IPS DF 19.7 (cell line): ENCODE data around the gene MRPS35.

Experiments used
- DNase-seq: peaks from one replicate; pipeline ENCODE4 v3.0.0-alpha.2; 2013; ENCODE audit warnings: low read depth, low spot score

MRPS35 gene

DNA sequence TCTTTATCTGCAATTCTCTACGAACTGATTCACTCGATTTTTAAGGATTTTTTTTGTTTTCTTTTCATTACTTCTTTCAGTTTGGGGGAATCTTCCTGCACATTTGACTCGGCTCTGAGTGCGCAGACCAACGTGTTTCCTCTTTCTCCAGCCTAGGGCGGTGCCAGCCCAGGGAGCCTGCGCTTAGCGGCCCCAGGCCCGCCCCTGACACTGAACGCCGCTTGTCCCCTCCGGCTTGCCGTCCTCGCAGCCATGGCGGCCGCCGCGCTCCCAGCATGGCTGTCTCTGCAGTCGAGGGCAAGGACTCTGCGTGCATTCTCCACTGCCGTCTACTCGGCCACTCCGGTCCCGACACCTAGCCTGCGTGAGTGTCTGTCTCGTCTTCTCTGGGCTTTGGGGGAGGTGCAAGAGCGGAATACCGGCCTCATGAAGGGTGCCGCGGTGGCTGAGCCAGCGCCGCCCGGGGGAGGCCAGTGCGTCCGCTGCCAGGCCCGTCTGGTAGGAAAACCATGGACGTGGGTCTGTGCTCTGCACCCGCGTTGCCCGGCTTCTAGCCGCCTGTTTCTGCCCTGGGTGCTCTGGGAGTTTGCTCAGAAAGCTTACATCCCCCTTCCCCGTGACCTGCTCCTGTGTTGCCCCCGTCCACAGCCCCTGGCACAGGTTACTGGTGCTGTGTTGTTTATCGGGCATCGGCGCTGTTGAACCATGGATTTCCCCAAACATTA is at the start of gene MRPS35:
MRPS35 (plus strand) TSS at position 241 of the 725 bp plus-strand sequence; CDS start at position 253, 12 bp downstream.
- no peak for DNase-seq

DNA sequence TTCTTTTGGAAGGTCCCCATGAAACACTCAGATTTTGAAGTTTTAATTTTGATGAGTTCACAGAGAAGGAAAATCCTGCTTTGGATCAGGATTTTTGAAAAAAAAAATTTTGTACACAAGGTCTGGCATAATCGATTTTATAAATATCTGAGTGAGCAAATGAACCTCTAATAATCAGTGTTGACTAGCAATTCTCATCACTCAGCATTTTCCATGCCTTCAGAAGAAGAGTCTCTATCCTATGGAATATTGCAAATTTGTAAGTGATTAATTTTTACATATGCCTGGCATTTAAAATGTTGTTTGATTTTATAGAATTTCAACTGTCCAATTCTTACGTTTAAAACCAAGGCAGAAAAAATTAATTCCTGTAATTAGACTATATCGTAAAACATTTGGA is 44.9 kb upstream of the MRPS35 start:
- DNase-seq, result no peak

DNA sequence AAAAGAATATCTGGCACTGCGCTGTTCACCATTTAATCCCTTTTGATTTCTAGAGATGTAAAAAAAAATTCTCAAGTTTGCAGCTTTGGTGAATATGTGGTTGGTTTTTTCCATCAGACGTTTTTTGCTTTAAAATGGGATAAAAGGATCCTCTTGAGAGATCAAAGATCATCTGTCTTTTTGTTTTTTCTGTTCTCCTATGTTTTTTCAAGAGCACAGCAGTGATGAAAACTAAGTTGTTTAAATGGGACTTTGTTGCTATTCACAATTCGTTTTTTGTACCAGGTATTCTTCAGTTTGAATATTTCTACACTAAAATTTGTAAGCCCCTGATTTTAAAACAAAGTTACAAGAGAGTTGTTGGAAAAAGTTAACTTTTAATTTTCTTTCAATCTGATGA is 44.1 kb upstream of the MRPS35 start:
- no peak for DNase-seq

DNA sequence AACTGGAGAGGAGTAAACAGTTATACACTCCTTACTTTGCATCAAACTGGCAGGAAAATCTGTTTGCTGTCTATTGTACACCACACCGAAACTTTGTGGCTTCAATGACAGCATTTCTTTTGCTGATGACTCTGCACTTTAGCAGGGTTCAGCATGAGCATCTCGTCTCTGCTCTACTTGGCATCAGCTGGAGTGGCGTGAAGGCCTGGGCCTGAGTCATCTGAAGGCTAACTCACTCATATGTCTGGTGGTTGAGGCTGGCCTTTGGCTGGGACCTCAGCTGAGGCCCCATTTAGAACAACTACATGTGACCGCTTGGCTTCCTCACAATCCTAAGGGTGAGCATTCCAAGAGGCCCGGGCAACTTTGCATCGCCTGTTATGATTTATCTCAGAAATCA is 43.1 kb upstream of the MRPS35 start:
- no peak for DNase-seq

DNA sequence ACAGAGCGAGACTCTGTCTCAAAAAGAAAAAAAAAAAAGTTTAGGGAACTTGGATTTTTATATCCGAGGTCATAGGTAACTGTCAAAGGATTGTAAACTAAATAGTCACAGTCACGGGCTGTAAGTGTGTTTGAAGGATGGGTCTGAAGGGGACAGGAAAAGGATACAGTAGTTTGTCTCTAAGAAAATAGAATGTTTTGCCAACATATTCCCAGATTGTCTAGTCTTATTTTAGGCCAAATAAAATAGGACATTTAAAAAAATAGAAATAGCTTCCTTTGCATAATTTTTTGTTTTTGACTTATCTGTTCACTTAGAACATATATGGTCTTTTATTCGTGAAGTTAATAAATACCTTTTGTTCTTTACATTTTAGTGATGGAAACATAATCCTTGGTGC is 38.6 kb upstream of the MRPS35 start:
- DNase-seq, result no peak

DNA sequence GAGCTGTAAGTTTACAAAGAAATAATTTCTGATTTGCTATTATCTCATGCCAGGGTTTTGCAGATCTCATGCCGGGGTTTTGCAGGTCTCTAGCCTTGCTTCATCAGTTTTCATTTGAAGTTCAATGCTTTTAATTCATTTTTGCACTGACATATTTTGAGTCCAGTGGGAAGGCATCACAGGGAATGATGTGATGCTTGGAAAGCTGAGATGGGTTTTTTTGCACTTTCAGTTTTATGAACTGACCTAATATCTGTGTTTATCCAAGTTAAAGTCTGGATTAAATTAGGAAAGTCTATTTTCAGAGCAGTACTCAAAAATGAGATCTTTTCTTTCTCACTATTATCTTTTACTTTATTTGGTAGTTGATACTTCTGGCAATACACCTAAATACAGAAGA is 38.0 kb upstream of the MRPS35 start:
- no peak for DNase-seq

DNA sequence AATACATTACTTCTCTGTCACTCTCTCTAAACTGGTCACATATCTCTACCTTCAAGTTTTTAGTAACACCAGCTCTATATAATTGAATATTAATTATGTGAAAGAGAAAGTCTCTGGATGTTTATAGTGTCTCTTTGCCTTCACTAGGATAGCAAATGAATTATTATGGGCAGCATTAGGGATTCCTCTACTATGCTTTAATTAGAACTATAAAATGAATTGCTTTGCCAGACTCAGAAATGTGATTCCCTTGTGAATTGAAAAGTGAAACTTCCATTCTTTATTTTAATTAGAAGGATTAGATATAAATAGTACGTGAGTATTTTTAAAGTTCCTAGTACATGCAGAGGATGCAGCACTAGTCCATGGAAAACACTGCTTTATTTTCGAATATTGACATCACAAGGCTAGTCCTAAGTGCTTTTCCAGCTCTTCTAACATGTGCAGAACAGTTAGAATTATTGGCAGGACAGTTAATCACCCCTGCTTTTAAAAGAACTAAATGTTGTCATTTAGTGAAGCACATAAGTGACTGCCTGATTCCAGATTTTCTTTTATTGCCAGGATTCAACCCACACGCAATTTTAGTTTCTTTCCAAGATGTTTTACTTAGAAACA is 37.4 kb upstream of the MRPS35 start:
- no peak for DNase-seq

DNA sequence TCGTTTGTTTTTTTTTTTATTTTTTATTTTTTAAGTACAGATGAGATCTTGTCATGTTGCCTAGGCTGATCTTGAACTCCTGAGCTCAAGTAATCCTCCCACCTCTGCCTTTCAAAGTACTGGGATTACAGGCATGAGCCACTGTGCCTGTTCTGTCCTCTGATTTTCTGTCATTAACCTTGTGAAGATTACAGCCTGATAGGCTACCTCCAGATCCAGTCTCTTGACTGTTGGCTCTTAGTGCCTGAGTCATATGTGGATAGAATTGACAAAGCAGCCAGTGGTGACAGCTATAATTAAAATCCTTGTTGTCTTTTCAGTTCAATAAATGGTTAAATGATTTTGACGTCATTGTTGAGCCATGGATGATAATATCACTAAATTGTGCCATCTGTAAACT is 35.6 kb upstream of the MRPS35 start:
- DNase-seq, result no peak

DNA sequence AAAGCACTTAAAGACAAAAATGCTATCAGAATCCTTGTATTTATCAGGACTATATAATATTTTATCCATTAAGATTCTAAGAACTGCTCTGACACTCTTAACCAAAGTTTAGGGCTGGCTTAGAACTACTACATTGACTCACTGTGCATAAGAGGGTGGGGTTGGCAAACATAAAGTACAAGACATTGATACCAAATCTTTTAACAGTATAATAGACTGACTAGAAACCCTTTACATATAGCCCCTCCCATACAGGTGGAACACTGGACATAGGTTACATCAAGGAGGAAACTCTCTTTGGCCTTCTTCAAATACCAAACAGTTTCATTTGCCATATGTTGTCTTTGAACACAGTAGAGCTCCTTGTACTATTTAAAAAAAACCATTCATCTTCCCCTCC is 30.0 kb upstream of the MRPS35 start:
- DNase-seq, result no peak

DNA sequence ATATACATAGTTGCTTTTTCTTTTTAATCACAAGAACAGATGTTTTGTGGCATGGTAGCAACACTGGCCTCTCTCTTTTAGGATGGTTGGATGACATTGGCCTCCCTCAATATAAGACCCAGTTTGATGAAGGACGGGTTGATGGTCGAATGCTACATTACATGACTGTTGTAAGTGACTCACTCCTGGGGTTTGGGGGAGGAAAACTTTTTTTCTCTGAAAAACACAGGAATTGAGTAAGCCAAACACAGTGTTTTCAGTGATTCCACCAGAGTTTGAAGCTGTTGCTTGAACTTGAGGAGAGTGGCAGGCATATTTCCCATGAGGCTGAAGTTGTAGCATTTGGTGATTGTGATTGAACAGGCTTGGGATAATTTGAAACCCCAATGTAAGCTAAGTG is 28.1 kb upstream of the MRPS35 start:
- DNase-seq, result no peak

DNA sequence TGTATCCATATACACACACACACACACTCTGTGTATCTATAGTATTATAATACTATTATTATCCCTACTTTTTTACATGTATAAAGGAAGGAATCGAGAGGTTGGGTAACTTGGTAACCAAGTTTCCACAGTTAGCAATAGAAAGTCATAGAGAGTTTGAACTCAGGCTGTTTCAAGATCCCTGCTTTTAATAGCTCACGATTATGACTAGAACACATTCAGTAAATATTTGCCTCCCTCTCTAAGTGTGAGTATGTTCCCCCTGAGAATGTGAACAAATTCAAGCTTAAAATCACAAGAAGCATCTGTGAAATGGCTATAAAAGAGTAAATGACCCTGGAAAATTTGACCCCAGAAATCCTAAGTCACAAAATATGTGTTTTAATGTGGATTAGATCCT is 25.4 kb upstream of the MRPS35 start:
- DNase-seq, result no peak

DNA sequence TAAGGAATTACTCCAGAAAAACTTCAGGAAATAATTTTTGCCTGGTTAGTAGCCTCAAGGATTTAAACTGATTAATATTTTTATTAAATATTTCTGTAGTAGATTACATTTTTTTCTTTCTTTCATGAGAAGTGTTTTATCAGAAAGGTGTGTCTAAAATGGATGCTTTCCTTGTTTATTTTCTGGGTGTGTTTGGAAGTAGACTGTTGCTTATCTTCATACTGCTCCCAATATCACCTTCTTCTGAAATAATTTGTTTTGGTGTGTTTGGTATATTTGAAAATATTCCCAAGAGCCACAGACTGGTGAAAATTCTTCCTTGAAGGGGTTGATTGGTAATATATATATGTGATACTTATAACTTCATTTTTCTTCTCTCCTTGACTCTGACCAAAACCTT is 24.5 kb upstream of the MRPS35 start:
- DNase-seq, result no peak

DNA sequence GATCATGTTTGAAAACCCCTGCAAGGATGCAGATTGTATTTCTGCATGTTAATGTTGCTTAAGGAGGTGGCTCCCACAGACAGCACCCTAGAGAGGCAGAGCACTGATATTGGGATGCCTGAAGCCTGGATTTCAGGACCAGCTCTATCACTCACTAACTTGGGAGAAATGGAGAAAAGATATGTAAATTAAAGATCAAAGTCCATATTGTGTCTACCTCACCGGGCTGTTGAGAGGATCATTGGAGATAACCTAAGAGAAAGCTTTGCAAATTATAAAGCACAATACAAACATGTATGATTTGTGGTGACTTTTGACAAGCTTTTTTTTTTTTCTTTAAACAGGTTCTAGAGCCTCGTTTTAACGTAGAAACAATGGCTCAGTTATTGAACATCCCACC is 22.0 kb upstream of the MRPS35 start:
- DNase-seq, result no peak

DNA sequence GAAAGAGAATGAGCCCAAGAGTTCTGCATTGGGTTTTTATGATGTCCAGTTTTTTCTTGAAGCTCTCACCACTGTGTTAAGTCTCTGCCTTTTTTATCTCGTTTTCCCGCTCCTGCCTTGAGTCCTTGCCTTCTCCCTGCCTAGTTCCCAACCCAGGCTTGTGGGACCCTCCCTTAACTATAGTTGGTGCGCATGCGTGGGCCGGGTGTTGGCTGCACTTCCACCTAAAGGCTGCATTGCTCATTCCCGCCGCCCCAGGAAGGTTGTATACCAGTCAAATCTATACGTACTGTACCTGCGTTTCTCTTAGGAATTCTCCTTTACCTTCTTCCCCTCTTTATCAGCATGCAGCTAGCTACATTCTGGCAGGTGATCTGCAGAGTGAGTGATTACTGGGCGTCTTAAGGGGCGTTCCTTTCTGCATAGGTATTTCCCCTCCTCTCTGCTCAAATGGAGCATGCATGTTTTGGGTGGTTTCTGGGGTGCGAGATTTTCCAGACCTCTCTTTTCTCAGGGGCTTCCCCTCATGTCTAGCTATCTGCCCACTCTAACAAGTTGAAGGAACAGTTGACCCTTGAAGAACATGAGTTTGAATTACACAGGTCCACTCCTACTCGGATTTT is 21.0 kb upstream of the MRPS35 start:
- DNase-seq, result no peak

DNA sequence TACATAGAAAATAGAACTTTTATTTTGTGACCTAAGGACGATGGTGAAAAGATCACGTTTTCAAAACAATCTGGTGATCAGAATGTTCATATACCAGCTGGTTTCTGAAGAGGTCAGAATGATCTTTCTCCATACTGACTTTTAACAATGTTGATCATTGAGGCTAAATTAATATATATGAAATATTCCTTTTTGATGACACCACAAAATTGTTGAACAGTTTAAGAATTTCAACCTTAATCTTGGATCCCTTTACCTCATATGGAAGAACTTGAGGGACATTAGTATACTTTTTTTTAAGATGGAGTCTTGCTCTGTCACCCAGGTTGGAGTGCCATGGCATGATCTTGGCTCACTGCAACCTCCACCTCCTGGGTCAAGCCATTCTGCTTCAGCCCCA is 17.2 kb upstream of the MRPS35 start:
- no peak for DNase-seq

DNA sequence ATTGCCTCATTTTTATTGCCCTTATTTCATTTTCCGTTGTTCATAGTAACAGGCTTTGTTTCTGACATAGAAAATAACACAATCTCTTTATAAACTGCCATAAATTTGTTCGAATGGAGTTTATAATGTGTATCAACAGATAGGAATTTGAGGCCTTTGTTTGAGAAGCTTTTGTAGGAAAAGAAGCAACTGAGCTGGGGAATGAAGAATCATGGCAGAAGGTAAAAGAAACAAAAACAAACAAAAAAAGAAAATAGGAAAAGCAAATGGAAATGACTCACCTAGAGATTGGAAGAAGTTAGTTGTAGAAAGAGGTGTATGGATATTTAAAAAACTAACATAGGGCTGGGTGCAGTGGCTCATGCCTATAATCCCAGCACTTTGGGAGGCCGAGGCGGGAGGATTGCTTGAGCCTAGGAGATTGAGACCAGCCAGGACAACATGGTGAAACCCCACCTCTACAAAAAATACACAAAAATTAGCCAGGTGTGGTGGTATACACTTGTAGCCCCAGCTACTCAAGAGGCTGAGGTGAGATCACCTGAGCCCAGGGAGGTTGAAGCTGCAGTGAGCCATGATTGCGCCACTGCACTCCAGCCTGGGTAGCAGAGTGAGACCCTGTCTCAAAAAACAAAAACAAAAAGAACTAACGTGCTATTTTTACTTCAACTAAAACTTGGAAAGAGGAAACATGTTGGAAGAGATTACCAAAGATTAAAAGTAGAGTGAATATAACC is 14.9 kb upstream of the MRPS35 start:
- no peak for DNase-seq

DNA sequence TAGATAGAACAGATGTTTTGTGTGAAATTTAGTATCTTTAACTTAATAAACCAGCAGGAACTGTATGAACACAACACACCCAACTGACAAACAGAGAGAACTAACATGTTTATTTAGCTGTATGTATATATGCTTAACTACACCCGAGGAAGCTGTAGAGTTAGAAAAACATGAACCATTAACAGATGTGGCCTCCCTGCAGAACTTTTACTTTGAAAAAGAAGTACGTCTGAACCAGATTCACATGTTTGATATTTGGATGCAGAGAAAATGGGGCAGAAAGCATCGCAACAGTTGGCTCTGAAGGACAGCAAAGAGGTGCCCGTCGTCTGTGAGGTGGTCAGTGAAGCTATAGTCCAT is 14.4 kb upstream of the MRPS35 start, which contains the start of gene REP15:
REP15 (plus strand) TSS at position 155 of the 360 bp plus-strand sequence; CDS start at position 271, 116 bp downstream.
- no peak for DNase-seq

DNA sequence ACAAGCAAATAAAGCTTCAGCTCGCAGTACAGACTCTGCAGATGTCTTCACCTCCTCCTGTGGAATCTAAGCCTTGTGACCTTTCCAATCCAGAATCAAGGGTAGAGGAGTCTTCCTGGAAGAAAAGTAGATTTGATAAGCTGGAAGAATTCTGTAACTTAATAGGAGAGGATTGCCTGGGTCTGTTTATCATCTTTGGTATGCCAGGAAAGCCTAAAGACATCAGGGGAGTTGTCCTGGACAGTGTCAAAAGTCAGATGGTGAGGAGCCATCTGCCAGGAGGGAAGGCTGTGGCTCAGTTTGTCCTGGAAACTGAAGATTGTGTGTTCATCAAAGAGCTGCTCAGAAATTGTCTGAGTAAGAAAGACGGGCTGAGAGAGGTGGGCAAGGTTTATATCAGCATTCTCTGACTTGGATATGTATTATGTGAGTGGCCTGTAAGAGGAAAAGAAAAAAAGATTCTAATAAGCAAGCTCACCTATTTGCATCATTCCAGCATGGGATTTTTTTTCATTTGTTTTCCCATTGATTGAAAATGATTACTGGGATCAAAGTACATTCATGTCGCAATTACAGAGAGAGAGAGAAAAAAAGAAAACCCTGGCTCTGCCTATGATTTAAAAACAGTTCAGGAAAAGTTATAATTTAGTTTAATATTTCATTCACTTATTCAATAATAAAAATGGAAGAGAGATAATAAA is 13.6 kb upstream of the MRPS35 start:
- no peak for DNase-seq

DNA sequence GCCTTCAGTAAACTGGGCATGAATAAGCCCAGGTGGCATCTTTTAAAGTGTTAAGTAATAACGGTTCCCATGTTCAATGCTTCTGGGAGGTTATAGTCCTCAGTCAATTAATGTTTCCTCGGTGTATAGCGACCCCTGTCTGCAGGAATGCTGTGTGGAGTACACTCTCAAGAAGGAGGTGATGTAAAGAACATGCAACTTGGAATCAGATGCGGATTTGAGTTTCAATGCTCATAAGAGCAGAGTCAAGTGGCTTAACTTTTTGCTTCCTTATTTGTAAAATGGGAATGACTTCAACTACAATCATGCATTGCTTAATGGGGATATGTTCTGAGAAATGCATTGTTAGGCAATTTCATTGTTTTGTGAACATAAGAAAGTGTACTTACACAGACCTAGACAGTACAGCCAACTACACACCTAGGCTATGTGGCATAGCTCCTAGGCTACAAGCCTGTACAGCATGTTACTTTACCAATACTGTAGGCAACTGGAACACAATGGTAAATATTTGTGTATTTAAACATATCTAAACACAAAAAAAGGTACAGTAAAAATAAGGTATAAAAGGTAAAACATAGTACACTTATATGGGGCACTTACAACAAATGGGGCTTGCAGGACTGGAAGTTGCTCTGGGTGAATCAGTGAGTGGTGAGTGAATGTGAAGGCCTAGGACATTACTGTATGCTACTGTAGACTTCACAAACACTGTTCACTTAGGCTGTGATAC is 6.7 kb upstream of the MRPS35 start:
- DNase-seq, result peak; percentile 48

DNA sequence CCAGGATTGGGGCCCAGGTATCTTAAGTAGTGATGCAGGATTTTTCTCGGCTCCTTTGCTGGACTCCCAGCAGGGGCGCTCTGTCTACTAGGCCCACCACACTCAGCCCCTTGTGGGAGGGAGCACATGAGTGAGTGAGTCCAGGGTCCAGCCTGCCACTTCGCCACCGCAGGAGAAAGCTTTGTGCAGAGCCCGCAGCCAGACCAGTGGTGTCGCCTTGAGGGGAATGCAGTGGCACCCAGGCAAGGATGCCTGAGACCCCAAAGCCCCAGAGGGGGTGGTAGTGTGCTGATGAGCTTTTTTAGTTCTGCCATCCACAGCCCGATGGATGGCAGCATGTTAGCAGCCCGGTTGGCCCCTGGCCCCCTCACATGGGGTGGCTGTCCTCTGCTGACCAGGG is 5.4 kb upstream of the MRPS35 start:
- peak; percentile 23 for DNase-seq

DNA sequence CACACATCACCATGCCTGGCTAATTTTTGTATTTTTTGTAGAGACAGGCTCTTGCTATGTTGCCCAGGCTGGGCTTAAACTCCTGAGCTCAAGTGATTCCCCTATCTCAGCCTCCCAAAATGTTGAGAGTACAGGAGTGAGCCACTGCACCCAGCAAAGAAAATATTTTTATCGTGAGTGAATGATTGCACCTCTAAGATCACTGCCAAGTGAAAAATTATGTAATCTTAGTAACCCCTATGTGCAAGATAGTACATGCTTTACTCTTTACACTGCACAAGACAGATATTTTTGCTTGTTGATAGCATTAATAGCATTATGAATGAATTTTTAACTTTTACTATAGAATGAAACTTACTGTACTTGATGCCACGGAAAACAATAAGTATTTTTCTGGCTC is 3.4 kb upstream of the MRPS35 start:
- no peak for DNase-seq
